Activated CD4-positive, alpha-beta T cell treated with anti-CD3 and anti-CD28 coated beads for 48 hours (primary cell): Measurements from ENCODE around the gene FEM1C.
"Not testable (repeated sequence)": the region's sequence is repeated elsewhere in the genome, so short reads cannot be mapped to it uniquely, and the experiment has no call there.

ENCODE experiments used
- DNase-seq: peaks from one replicate; pipeline ENCODE4 v3.0.0-alpha.2; 2020

The FEM1C gene

GRCh38 chr5:115516372-115516771 lies 28.2 kb downstream of the FEM1C start:
- DNase-seq, result no peak

DNA sequence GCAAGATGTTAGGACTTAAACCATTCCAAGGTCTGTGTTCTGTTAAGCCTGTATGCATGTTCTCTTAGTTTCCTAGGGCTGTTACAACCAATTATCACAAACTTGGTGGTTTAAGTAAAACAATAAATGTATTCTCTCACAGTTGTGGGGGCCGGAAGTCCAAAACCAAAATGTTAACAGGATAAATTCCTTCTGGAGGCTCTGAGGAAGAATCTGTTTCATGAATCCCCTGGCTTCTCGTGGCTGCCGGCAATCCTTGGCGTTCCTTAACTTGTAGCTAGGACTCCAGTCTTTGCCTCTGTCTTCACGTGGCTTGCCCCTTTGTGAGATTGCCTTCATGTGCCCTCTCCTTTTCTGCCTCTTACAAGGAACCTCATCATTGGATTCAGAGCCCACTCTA lies 30.4 kb downstream of the FEM1C start:
- no peak for DNase-seq

- DNase-seq, result no peak
Observed at GRCh38 chr5:115511632-115512031, 32.9 kb downstream of the FEM1C start.

DNA sequence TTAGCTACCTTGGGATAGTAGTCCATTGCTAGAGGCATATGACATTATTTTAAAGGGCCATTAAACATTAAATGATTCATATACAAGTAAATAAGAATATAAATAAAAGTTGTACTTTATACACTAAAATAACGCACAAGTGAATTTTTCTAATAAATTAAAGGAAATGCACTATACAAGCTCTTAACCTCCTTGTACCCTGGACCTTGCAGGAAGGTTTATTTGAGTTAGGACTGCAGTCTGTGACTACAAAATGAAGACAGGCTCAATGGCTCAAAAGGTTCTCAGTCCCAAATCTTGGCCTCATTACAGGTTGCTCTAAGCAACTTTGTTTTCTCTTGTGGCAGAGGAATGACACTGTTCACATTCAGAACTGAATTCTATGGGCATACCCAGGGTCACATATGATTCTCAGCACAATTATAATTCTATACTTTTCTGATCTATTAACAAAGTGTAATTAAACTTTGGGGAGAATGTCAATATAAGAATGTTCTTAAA lies 34.4 kb downstream of the FEM1C start:
- DNase-seq, result no peak

GRCh38 chr5:115509547-115509946 lies 35.0 kb downstream of the FEM1C start:
- DNase-seq, result no peak

GRCh38 chr5:115507681-115508080 lies 36.9 kb downstream of the FEM1C start:
- no peak for DNase-seq

DNA sequence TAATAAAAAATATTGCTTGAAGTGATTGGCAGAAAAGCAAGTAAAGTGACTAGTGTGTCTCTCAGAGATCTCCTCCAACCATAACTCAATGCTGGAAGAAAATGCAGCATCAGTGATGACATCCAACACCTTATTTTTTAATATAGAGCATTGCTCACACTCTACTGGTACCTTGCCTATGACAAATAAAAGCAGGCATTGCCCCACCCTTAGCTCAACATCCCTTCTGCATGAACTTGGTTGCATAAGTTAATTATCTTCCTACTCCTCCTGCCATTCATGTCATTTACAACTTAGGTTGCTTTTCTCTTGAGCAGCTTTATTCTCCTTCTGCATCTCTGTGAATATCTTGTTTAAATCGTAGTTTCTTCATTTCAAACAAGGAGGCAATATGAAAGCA lies 41.2 kb downstream of the FEM1C start:
- DNase-seq, result no peak

DNA sequence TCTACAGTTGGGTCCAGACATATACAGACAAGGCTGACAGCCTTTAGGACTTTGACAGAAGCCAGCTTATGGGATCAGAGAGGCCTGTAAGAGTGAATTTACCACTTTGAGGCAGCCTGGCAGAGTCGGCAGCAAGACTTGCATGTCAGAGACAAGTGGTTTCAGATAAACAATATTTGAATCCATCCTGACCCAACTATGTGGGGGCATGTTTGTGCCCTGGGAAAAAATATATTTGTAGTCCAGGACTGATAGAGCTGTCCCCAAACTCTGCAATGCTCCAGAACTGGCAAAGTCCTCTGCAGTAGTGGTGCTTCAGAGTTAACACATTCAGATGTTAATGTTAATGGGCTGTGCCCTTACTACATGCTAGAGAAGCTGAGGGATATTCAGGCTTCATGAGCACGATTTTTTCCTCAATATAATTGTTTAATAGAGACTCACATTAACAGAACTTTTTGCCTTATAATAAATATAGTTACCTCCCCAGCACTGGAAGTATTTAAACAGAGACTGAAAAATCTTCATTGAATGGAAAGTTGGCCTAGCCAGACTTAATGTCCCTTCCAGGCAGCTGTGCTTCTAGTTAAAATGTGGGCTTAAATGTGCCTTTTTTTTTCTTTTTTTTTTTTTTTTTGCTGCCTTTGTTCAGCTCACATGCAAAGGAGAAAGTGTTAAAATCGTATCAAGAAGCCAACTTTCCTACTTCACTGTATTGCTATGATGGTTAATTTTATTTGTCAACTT lies 42.9 kb downstream of the FEM1C start:
- DNase-seq, result no peak

GRCh38 chr5:115500225-115500624 lies 44.4 kb downstream of the FEM1C start:
- no peak for DNase-seq

DNA sequence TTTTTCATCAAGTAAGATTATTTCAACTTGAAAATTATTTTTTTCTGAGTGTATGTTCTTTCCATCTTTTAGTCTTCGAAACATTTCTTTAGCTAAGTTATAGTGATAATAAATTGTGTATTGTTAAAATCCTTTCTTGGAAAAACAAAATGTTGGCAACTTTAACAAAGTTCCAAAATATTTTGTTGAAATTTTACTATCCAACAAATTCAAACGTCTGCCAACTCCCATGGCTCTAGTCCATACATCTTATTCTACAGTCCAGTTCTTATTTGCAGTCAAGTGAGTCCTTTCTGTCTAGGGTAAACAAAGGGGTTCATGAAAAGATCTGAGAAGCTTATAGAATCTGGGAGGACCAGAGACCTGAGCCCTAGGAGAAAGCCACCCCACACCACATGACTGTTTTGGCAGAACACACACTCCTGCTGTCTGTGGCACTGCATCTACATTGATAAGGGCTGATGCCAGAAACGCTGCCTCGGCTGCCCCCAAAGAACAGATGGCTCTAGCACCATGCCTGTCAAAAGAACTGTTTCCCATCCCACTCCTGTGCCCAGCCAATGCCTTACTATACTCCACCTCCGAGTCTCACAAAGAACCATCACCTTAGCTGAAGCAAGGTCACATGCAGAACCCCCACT lies 47.5 kb downstream of the FEM1C start:
- no peak for DNase-seq

GRCh38 chr5:115494570-115495289 lies 49.8 kb downstream of the FEM1C start:
- no peak for DNase-seq

- peak; percentile 4 for DNase-seq
Observed at GRCh38 chr5:115490596-115490995, 54.0 kb downstream of the FEM1C start.

GRCh38 chr5:115489733-115490132 lies 54.8 kb downstream of the FEM1C start:
- DNase-seq, result no peak

DNA sequence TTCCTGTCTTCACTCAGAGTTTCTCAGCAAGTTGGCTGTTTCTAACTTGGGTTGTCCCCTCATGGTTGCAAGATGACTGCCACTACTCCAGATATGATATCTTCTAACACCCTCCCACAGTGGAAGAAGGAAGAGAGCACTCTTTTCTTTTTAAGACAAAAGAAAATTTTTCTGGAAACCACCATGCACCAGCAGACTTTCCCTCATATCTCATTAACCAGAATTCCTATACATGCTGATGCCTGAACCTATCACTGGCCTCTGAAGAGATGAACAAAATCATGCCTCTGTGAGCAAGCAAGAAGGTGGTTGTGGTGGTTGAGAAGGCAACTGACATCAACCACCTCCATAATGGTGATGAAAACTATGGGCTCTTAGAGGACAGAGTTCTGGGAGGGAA lies 56.8 kb downstream of the FEM1C start:
- peak; percentile 15 for DNase-seq

GRCh38 chr5:115487168-115487567 lies 57.4 kb downstream of the FEM1C start:
- no peak for DNase-seq

DNA sequence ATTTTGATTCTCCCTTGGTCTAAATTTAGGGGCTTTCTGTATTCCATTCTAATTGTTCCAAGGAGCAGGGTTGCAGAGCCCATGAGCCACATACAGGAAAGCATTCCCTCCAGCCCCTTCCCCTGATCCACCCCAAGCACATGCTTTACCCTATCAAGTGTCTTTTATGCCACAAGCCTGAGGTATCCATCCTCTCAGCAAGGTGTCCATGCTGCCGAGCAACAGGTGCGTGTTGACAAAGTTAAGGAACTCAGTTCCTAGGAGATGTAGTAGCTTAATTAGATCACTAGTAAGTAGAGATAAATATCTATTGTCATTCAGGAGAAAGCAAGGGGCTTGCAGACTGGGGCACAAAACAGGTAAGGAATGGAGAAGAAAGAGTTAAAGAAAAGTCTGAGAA lies 57.8 kb downstream of the FEM1C start:
- no peak for DNase-seq

GRCh38 chr5:115484368-115484767 lies 60.2 kb downstream of the FEM1C start:
- DNase-seq, result no peak

- DNase-seq, result no peak
Observed at GRCh38 chr5:115480900-115481299, 63.7 kb downstream of the FEM1C start.

DNA sequence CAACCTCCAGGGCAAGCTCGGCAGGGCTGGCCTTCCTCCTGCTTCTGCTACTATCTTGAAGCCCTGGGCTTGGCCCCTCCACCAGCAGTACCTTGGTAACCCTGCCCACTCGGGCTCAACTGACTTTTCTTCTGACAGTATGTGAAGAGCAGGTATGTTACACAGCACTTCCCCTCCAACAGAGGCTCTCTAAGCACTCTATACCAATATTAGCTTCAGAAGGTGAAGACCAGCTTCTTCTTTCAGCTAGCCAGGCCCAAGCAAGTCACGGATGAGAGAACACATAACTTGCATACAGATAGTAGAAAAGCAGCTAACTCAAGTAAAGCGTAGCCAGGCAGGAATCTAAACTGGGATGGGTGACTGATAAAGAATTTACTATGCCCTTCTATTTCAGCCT lies 64.3 kb downstream of the FEM1C start:
- DNase-seq, result no peak

DNA sequence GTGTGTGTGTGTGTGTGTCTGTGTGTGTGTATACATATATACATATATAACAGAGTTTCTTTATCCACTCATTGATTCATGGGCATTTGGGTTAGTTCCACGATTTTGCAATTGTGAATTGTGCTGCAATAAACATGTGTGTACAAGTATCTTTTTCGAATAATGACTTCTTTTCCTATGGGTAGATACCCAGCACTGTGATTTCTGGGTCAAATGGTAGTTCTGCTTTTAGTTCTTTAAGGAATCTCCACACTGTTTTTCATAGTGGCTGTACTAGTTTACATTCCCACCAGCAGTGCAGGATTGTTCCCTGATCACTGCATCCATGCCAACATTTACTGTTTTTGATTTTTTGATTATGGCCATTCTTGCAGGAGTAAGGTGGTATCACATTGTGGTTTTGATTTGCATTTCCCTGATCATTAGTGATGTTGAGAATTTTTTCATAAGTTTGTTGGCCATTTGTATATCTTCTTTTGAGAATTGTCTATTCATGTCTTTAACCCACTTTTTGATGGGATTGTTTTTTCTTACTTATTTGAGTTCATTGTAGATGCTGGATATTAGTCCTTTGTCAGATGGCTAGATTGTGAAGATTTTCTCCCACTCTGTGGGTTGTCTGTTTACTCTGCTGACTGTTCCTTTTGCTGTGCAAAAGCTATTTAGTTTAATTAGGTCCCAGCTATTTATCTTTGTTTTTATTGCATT lies 65.3 kb downstream of the FEM1C start:
- DNase-seq, result not testable (repeated sequence)

DNA sequence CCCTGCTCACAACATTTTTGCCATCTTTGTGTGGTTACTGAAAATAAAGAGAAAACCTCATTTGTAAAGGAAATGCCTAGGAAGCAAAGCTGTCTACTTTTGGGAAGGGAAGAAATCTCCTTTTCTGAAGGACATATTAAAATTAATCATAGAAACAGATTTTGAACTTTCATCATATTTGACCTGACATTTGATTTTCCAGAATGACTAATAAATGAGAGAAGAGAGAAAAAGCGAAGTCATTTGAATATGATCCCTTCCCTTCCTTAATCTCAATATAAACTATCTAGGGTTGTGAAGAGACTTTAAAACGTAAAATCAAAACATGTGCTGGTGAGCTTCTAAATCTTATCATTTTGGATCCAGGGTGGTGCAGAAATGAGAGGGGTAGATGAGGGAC lies 66.3 kb downstream of the FEM1C start:
- DNase-seq, result no peak

DNA sequence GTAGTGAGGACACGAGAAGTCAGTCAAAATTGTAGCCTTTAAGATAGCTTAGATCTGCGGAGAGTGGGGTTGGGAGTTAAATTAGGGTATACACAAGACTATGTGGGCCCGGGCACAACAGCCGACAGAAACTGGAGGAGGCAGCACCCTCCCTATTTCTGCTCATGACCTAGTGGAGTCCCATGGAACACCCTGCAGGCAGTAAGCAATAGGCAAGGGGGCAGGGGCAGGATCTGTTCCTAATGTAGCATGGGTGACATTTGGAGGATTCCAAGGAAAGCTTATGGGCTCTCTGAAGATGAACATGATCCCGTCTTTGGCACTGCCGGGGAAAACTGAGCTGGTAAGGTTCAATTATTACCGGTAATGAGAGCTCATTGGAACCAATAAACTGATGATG lies 67.0 kb downstream of the FEM1C start:
- DNase-seq, result no peak

GRCh38 chr5:115475788-115476187 lies 68.8 kb downstream of the FEM1C start:
- DNase-seq, result no peak
